Ascending aorta (tissue), 2 donors: Measurements from ENCODE around the gene CNPY2. TPM values are rescaled to one million over a fixed set of nuclear protein-coding genes. Genes with fewer than 3 reads are reported as not detected.
"Not testable (repeated sequence)": the region's sequence is repeated elsewhere in the genome, so short reads cannot be mapped to it uniquely, and the experiment has no call there.

Source experiments
- DNase-seq, 2 donors: peaks; one replicate each; pipeline ENCODE4 v3.0.0-alpha.2; 2019; ENCODE audit warnings: low spot score in 2 of 2
- H3K27ac ChIP-seq, 2 donors: fragments of 200-600 bp; sonication (generic); one replicate each; pipeline ENCODE4 v1.5.1; 2016 to 2017; ENCODE audit warnings: mild to moderate bottlenecking in 1 of 2
- H3K27me3 ChIP-seq: fragments of 200-600 bp; sonication (generic); one replicate; pipeline ENCODE4 v1.5.1; 2017
- H3K36me3 ChIP-seq, 2 donors: fragments of 200-600 bp; sonication (generic); one replicate each; pipeline ENCODE4 v1.5.1; 2016
- H3K4me1 ChIP-seq, 2 donors: fragments of 200-600 bp; sonication (generic); one replicate each; pipeline ENCODE4 v1.5.1; 2016 to 2017; ENCODE audit warnings: mild to moderate bottlenecking in 1 of 2
- H3K4me3 ChIP-seq, 2 donors: fragments of 200-600 bp; sonication (generic); one replicate each; pipeline ENCODE4 v1.5.1; 2016 to 2017; ENCODE audit warnings: mild to moderate bottlenecking in 1 of 2
- H3K9me3 ChIP-seq, 2 donors: fragments of 200-600 bp; sonication (generic); one replicate each; pipeline ENCODE4 v1.5.1; 2016
- intact Hi-C: fragments of 100-400 bp; cut with DNase I; formaldehyde crosslinking; loops from one replicate; pipeline ENCODE4 v1.15.1; 2023
- total RNA-seq: library from RNA; depleted of rRNA; stranded (reverse); fragments of >200 nt; gene quantifications from one replicate; pipeline ENCODE4 v1.1.0, GENCODE V29; 2016
- TF ChIP-seq, protein P1 (sequence below), 3 experiments: fragments of 200-600 bp in 2 of 3; fragments of 450-650 bp in 1 of 3; sonication (generic) in 2 of 3; IDR thresholded peaks; one replicate each; pipeline ENCODE4 v1.5.1; 2016 to 2019; ENCODE audit warnings: antibody characterized with exemption in 3 of 3, mild to moderate bottlenecking in 1 of 3, moderate library complexity in 1 of 3

CNPY2 gene
- total RNA-seq, 1 donor from 2014 or later: 34.6 TPM

DNA sequence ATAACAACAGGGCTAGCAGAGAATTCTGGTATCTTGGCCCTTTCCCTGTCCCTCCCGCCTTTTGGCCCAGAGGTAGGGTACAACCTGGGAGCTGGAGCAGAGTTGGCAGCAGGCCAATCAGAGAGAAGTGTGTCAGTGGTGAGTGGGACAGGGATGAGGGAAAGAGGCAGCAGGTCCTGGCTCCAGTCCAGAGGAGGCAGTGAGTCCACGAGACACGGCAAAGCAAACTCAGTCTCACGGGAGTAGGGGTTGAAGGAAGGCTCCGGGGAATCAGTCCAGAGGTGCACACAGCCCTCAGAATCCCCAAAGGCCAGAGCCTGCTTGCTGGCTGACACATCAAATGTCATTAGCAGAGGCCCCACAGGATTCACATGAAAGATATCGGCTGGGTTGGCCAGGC is 10.7 kb upstream of the CNPY2 start:
- no peak overlapping the region for H3K27ac ChIP-seq
- intact Hi-C loops: no loop called here
- H3K4me1 ChIP-seq: no peaks in the 10 kb centered on the region
- H3K27me3 ChIP-seq: no peaks in the 10 kb centered on the region
- no peak overlapping the region for H3K4me3 ChIP-seq
- H3K36me3 ChIP-seq: peaks cover 57 to 67% of the 10 kb centered on the region in 2 donors
- TF ChIP-seq, protein P1, sequence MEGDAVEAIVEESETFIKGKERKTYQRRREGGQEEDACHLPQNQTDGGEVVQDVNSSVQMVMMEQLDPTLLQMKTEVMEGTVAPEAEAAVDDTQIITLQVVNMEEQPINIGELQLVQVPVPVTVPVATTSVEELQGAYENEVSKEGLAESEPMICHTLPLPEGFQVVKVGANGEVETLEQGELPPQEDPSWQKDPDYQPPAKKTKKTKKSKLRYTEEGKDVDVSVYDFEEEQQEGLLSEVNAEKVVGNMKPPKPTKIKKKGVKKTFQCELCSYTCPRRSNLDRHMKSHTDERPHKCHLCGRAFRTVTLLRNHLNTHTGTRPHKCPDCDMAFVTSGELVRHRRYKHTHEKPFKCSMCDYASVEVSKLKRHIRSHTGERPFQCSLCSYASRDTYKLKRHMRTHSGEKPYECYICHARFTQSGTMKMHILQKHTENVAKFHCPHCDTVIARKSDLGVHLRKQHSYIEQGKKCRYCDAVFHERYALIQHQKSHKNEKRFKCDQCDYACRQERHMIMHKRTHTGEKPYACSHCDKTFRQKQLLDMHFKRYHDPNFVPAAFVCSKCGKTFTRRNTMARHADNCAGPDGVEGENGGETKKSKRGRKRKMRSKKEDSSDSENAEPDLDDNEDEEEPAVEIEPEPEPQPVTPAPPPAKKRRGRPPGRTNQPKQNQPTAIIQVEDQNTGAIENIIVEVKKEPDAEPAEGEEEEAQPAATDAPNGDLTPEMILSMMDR (IDR thresholded peaks at IDR 0.05): no peak
- no peaks in the 10 kb centered on the region for H3K9me3 ChIP-seq
- DNase-seq: no peak

DNA sequence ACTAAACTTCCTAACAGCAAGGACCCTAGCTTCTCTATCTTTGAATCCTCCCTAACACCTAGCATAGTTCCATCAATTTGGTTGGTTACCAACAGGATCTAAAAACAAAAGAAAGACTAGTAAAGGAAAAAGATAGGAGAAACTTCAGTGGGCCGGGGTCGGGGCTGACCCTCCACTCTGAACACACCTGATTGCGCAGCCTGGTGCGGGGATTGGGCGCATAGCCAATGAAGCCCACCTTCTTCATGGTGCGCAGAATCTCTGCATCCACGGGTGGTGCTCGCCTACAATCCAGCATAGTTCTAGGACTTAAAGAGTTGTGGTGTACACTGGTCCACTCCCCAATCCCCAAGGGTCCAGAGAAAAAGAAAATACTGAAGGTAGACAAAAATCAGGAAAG is 10.3 kb upstream of the CNPY2 start:
- TF ChIP-seq, protein P1 (IDR thresholded peaks at IDR 0.05): no peak
- no peak for DNase-seq
- intact Hi-C loops: no loop called here

DNA sequence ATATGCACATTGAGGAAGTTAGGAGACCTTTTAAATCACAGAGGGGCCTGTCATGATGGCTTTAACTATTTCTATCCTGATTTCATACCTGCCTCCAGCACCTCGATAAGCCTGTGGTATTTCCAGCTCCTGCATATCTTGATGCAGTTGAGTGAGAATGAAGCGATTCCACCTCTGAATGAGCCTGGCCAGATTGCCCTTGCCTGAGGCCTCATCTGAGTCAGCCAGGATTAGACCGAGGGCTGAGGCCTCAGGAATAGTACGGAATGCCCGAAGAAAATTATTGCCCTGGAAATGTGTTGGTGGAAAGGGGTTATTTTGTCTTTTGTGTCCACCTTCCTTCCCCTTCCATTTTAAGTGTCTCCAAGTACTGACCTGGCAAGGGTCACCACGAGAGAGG is 8.4 kb upstream of the CNPY2 start:
- TF ChIP-seq, protein P1 (IDR thresholded peaks at IDR 0.05): no peak
- DNase-seq: no peak
- intact Hi-C loops: no loop called here
- Histone ChIP-seq H3K27me3 (no peaks in the 10 kb centered on the region), H3K36me3 (peaks cover 68 to 76% of the 10 kb centered on the region in 2 donors), H3K4me3 (no peak overlapping the region), H3K9me3 (no peaks in the 10 kb centered on the region), H3K27ac (no peak overlapping the region), H3K4me1 (no peaks in the 10 kb centered on the region)

More for the DNA sequence above, 10.3 kb upstream of the CNPY2 start:
- H3K9me3 ChIP-seq: no peaks in the 10 kb centered on the region
- peaks cover 57 to 67% of the 10 kb centered on the region in 2 donors for H3K36me3 ChIP-seq
- H3K27ac ChIP-seq: no peak overlapping the region
- H3K4me1 ChIP-seq: no peaks in the 10 kb centered on the region
- no peaks in the 10 kb centered on the region for H3K27me3 ChIP-seq
- H3K4me3 ChIP-seq: no peak overlapping the region

DNA sequence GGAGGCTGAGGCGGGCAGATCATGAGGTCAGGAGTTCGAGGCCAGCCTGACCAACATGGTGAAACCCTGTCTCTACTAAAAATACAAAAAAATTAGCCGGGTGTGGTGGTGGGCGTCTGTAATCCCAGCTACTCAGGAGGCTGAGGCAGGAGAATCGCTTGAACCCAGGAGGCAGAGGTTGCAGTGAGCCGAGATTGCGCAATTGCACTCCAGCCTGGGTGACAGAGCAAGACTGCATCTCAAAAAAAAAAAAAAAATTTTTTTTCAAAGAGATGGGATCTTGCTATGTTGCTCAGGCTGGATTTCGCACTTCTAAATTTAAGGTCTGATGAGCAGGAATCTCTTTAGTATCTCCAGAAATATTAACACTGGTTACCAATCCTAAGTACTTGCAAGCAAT is 5.8 kb upstream of the CNPY2 start:
- H3K4me1 ChIP-seq, H3K4me3 ChIP-seq, H3K27ac ChIP-seq, H3K27me3 ChIP-seq, intact Hi-C loops, DNase-seq, H3K9me3 ChIP-seq: not testable (repeated sequence)
- H3K36me3 ChIP-seq: peaks cover 56 to 64% of the 10 kb centered on the region in 2 donors

DNA sequence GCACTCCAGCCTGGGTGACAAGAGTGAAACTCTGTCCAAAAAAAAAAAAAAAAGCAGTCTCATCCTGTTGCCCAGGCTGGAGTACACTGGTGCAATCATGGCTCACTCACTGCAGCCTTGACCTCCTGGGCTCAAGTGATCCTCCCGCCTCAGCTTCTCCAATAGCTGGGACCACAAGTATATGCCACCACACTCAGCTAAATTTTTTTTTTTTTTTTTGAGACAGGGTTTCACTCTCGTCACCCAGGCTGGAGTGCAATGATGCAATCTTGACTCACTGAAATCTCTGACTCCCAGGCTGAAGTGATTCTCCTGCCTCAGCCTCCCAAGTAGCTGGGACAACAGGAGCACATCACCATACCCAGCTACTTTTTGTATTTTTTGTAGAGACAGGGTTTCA is 5.2 kb upstream of the CNPY2 start:
- no peaks in the 10 kb centered on the region for H3K27me3 ChIP-seq
- intact Hi-C loops: no loop called here
- H3K36me3 ChIP-seq: peaks cover 51 to 58% of the 10 kb centered on the region in 2 donors
- no peak for DNase-seq
- TF ChIP-seq, protein P1 (IDR thresholded peaks at IDR 0.05): no peak
- H3K4me3 ChIP-seq: no peak overlapping the region
- H3K9me3 ChIP-seq: no peaks in the 10 kb centered on the region
- no peak overlapping the region for H3K27ac ChIP-seq
- H3K4me1 ChIP-seq: no peaks in the 10 kb centered on the region

DNA sequence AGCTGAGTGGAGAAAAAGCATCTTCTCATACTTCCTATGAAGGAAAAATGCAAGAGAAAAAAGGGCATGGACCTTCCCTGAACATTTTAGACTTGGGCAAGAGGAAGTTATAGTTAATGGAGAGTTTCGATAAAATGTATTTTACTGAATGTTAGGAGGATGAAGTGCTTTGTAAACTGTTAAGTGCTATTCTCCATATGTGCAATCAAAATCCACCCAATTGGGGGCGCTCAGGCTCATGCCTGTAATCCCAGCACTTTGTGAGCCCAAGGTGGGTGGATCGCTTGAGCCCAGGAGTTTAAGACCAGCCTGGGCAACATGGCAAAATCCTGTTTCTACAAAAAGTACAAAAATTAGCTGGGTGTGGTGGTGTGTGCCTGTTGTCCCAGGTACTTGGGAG is 1.9 kb upstream of the CNPY2 start:
- intact Hi-C loops: loop anchor here (5.0 kb wide), 2 partner anchors 45 to 200 kb away; partner anchors contain the start of genes APOF, RPL41, STAT2 and ZC3H10
- H3K9me3 ChIP-seq: no peaks in the 10 kb centered on the region
- TF ChIP-seq, protein P1 (IDR thresholded peaks at IDR 0.05): no peak
- H3K27ac ChIP-seq: no peak overlapping the region
- DNase-seq: no peak
- no peak overlapping the region for H3K4me3 ChIP-seq
- peaks cover 7 to 10% of the 10 kb centered on the region in 2 donors for H3K4me1 ChIP-seq
- no peaks in the 10 kb centered on the region for H3K27me3 ChIP-seq
- H3K36me3 ChIP-seq: peaks cover 31 to 35% of the 10 kb centered on the region in 2 donors
